ENCODE results near the gene JAK1.

Gene JAK1

DNA sequence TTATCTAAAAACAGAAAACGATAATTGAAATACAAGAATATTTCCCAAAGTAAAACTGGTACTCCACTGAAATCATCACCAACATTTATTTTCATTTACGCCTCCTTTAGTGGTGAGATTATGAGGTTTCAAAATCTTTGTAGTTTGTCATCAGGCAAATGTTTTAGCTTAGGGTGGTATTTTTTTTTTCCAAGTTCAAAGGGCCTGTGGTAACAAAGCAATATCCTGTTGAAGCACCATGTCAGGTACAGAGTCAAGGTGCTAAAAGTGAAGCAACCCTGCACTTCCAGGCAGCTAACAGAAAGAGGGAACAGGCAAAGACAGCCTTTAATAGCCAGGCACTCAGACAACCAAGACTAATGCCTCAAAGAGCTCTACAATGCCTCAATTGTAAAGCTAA is 89.2 kb downstream of the JAK1 start:
- peaks cover 9 to 25% of the 10 kb centered on the region in 2 donors for H3K36me3 ChIP-seq (ENCODE audit: control insufficient read depth in 2 of 2, insufficient read depth in 2 of 2, low read length in 2 of 2)
- H3K9ac ChIP-seq (ENCODE audit: low read length in 2 of 2): no peak overlapping the region
- no peak overlapping the region for H3K27ac ChIP-seq (ENCODE audit: low read length)
- H3K9me3 ChIP-seq (ENCODE audit: control insufficient read depth in 2 of 2, low read length in 2 of 2): no peaks in the 10 kb centered on the region
- H3K27me3 ChIP-seq (ENCODE audit: control insufficient read depth in 1 of 2, insufficient read depth in 2 of 2, low read length in 2 of 2): no peaks in the 10 kb centered on the region
- H3K4me1 ChIP-seq (ENCODE audit: control insufficient read depth, insufficient read depth, low read length): peaks cover 17% of the 10 kb centered on the region
- no peak overlapping the region for H3K4me3 ChIP-seq (ENCODE audit: low read length in 2 of 2)

GRCh38 chr1:64875606-64876005 is 90.7 kb downstream of the JAK1 start:
- Histone ChIP-seq H3K4me3 (ENCODE audit: low read length in 2 of 2) (no peak overlapping the region), H3K4me1 (ENCODE audit: control insufficient read depth, insufficient read depth, low read length) (peaks cover 17% of the 10 kb centered on the region), H3K9ac (ENCODE audit: low read length in 2 of 2) (no peak overlapping the region)

DNA sequence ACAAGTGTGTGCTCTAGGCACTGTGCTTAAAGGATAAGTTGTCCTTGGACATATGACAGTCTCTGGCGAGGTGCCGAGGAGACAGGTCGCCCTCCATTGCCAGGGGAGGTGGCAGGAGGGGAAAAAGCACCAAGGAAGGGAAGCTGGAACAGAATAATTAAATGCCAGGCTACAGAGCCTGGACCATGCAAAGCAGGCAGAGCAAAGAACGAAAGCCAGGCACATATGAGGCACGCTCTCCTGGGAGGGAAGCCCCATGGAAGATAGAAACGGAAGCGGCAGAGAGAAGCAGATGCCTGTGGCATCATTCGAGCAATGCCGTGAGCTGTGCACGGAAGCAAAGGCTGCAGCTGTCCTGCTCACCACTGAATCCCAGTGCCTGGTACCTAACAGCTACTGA is 91.2 kb downstream of the JAK1 start:
- H3K4me1 ChIP-seq (ENCODE audit: control insufficient read depth, insufficient read depth, low read length): peaks cover 17% of the 10 kb centered on the region
- peak overlapping the region in 1 of 2 donors; percentile 5 for H3K9ac ChIP-seq (ENCODE audit: low read length in 2 of 2)
- no peaks in the 10 kb centered on the region for H3K27me3 ChIP-seq (ENCODE audit: control insufficient read depth in 1 of 2, insufficient read depth in 2 of 2, low read length in 2 of 2)
- peak overlapping the region in 1 of 2 donors; percentile 22 for H3K4me3 ChIP-seq (ENCODE audit: low read length in 2 of 2)
- H3K9me3 ChIP-seq (ENCODE audit: control insufficient read depth in 2 of 2, low read length in 2 of 2): no peaks in the 10 kb centered on the region
- H3K27ac ChIP-seq (ENCODE audit: low read length): peak overlapping the region; percentile 66
- peaks cover 14 to 36% of the 10 kb centered on the region in 2 donors for H3K36me3 ChIP-seq (ENCODE audit: control insufficient read depth in 2 of 2, insufficient read depth in 2 of 2, low read length in 2 of 2)

More at GRCh38 chr1:64875606-64876005, 90.7 kb downstream of the JAK1 start:
- Histone ChIP-seq H3K36me3 (ENCODE audit: control insufficient read depth in 2 of 2, insufficient read depth in 2 of 2, low read length in 2 of 2) (peaks cover 13 to 36% of the 10 kb centered on the region in 2 donors), H3K9me3 (ENCODE audit: control insufficient read depth in 2 of 2, low read length in 2 of 2) (no peaks in the 10 kb centered on the region), H3K27me3 (ENCODE audit: control insufficient read depth in 1 of 2, insufficient read depth in 2 of 2, low read length in 2 of 2) (no peaks in the 10 kb centered on the region), H3K27ac (ENCODE audit: low read length) (peak overlapping the region; percentile 66)

DNA sequence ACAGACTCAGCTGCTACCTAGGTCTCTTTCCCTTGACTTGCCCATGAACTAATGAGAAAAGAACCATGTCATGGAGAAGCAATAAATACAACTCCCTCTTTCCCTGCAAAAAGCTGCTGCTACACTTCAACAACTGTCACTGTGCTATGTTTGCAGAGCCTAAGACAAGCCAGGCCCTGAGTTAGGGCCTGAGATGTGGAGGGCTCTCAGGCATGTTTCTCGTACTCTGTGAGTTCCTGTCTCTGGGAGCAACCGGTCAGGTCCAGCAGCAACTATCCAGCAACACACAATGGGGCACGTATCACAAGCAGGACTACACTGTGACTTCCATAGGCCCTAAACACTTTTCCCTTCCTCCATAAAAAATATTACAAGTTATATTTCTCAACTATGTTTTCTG is 91.7 kb downstream of the JAK1 start:
- H3K36me3 ChIP-seq (ENCODE audit: control insufficient read depth in 2 of 2, insufficient read depth in 2 of 2, low read length in 2 of 2): peaks cover 14 to 36% of the 10 kb centered on the region in 2 donors
- no peak overlapping the region for H3K4me3 ChIP-seq (ENCODE audit: low read length in 2 of 2)
- peaks cover 17% of the 10 kb centered on the region for H3K4me1 ChIP-seq (ENCODE audit: control insufficient read depth, insufficient read depth, low read length)
- H3K27ac ChIP-seq (ENCODE audit: low read length): peak overlapping the region; percentile 66
- no peaks in the 10 kb centered on the region for H3K9me3 ChIP-seq (ENCODE audit: control insufficient read depth in 2 of 2, low read length in 2 of 2)
- no peaks in the 10 kb centered on the region for H3K27me3 ChIP-seq (ENCODE audit: control insufficient read depth in 1 of 2, insufficient read depth in 2 of 2, low read length in 2 of 2)
- H3K9ac ChIP-seq (ENCODE audit: low read length in 2 of 2): no peak overlapping the region

GRCh38 chr1:64873576-64873975 is 92.8 kb downstream of the JAK1 start:
- Histone ChIP-seq H3K27me3 (ENCODE audit: control insufficient read depth in 1 of 2, insufficient read depth in 2 of 2, low read length in 2 of 2) (no peaks in the 10 kb centered on the region), H3K9ac (ENCODE audit: low read length in 2 of 2) (no peak overlapping the region), H3K27ac (ENCODE audit: low read length) (no peak overlapping the region), H3K9me3 (ENCODE audit: control insufficient read depth in 2 of 2, low read length in 2 of 2) (no peaks in the 10 kb centered on the region), H3K36me3 (ENCODE audit: control insufficient read depth in 2 of 2, insufficient read depth in 2 of 2, low read length in 2 of 2) (peaks cover 16 to 42% of the 10 kb centered on the region in 2 donors), H3K4me3 (ENCODE audit: low read length in 2 of 2) (no peak overlapping the region), H3K4me1 (ENCODE audit: control insufficient read depth, insufficient read depth, low read length) (peaks cover 17% of the 10 kb centered on the region)

DNA sequence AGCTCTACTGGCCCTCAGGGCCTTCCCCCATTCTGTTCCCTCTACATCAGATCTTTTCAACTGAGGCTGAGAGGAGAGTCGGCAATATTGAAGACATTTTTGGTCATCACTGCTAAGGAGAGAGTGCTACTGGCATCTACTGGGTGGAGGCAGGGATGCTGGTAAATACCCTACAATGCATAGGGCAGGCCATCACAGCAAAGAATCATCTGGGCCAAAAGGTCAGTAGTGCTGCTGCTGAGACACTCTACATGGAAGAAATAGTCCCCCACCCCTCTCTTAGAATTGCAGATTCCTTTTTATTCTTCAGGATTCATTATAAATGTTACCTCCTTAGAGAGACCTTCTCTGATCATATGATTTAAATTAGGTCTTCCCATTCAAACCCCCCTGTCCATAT is 94.3 kb downstream of the JAK1 start:
- peaks cover 17% of the 10 kb centered on the region for H3K4me1 ChIP-seq (ENCODE audit: control insufficient read depth, insufficient read depth, low read length)
- no peaks in the 10 kb centered on the region for H3K9me3 ChIP-seq (ENCODE audit: control insufficient read depth in 2 of 2, low read length in 2 of 2)
- H3K4me3 ChIP-seq (ENCODE audit: low read length in 2 of 2): no peak overlapping the region
- H3K9ac ChIP-seq (ENCODE audit: low read length in 2 of 2): no peak overlapping the region
- H3K27ac ChIP-seq (ENCODE audit: low read length): no peak overlapping the region
- peaks cover 20 to 38% of the 10 kb centered on the region in 2 donors for H3K36me3 ChIP-seq (ENCODE audit: control insufficient read depth in 2 of 2, insufficient read depth in 2 of 2, low read length in 2 of 2)
- no peaks in the 10 kb centered on the region for H3K27me3 ChIP-seq (ENCODE audit: control insufficient read depth in 1 of 2, insufficient read depth in 2 of 2, low read length in 2 of 2)

GRCh38 chr1:64871256-64871655 is 95.1 kb downstream of the JAK1 start:
- Histone ChIP-seq H3K27ac (ENCODE audit: low read length) (no peak overlapping the region), H3K9ac (ENCODE audit: low read length in 2 of 2) (no peak overlapping the region), H3K9me3 (ENCODE audit: control insufficient read depth in 2 of 2, low read length in 2 of 2) (no peaks in the 10 kb centered on the region), H3K4me1 (ENCODE audit: control insufficient read depth, insufficient read depth, low read length) (peaks cover 17% of the 10 kb centered on the region), H3K27me3 (ENCODE audit: control insufficient read depth in 1 of 2, insufficient read depth in 2 of 2, low read length in 2 of 2) (no peaks in the 10 kb centered on the region), H3K36me3 (ENCODE audit: control insufficient read depth in 2 of 2, insufficient read depth in 2 of 2, low read length in 2 of 2) (peaks cover 26 to 43% of the 10 kb centered on the region in 2 donors), H3K4me3 (ENCODE audit: low read length in 2 of 2) (no peak overlapping the region)

- H3K27me3 ChIP-seq (ENCODE audit: control insufficient read depth in 1 of 2, insufficient read depth in 2 of 2, low read length in 2 of 2): no peaks in the 10 kb centered on the region
- no peak overlapping the region for H3K9ac ChIP-seq (ENCODE audit: low read length in 2 of 2)
- no peaks in the 10 kb centered on the region for H3K4me1 ChIP-seq (ENCODE audit: control insufficient read depth, insufficient read depth, low read length)
- H3K4me3 ChIP-seq (ENCODE audit: low read length in 2 of 2): no peak overlapping the region
- no peak overlapping the region for H3K27ac ChIP-seq (ENCODE audit: low read length)
- H3K36me3 ChIP-seq (ENCODE audit: control insufficient read depth in 2 of 2, insufficient read depth in 2 of 2, low read length in 2 of 2): peaks cover 29 to 43% of the 10 kb centered on the region in 2 donors
- H3K9me3 ChIP-seq (ENCODE audit: control insufficient read depth in 2 of 2, low read length in 2 of 2): no peaks in the 10 kb centered on the region
These were observed 99.1 kb downstream of the JAK1 start for GRCh38 chr1:64867266-64867665.

DNA sequence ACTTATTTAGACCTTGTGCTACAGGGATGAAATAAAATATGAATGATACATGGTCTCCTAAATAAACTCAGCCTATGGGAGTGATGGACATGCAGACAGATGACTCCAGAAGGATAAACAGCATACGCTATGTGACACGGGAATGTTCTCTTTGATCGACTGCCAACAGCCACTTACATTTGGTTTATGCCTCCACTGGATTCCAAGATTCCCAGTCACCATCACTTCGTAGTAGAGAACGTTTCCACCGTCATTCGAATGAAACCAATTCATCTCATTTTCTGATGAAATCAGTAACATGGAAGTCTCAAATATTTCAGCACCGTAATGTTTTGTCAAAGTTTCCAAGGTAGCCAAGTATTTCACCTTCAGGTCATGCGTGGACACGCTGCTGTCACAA is 99.7 kb downstream of the JAK1 start:
- Histone ChIP-seq H3K27me3 (ENCODE audit: control insufficient read depth in 1 of 2, insufficient read depth in 2 of 2, low read length in 2 of 2) (no peaks in the 10 kb centered on the region), H3K27ac (ENCODE audit: low read length) (no peak overlapping the region), H3K4me1 (ENCODE audit: control insufficient read depth, insufficient read depth, low read length) (no peaks in the 10 kb centered on the region), H3K9ac (ENCODE audit: low read length in 2 of 2) (no peak overlapping the region), H3K9me3 (ENCODE audit: control insufficient read depth in 2 of 2, low read length in 2 of 2) (no peaks in the 10 kb centered on the region), H3K36me3 (ENCODE audit: control insufficient read depth in 2 of 2, insufficient read depth in 2 of 2, low read length in 2 of 2) (peaks cover 25 to 39% of the 10 kb centered on the region in 2 donors), H3K4me3 (ENCODE audit: low read length in 2 of 2) (no peak overlapping the region)

- Histone ChIP-seq H3K36me3 (ENCODE audit: control insufficient read depth in 2 of 2, insufficient read depth in 2 of 2, low read length in 2 of 2) (peaks cover 17 to 35% of the 10 kb centered on the region in 2 donors), H3K4me3 (ENCODE audit: low read length in 2 of 2) (no peak overlapping the region), H3K27me3 (ENCODE audit: control insufficient read depth in 1 of 2, insufficient read depth in 2 of 2, low read length in 2 of 2) (no peaks in the 10 kb centered on the region), H3K4me1 (ENCODE audit: control insufficient read depth, insufficient read depth, low read length) (no peaks in the 10 kb centered on the region), H3K9me3 (ENCODE audit: control insufficient read depth in 2 of 2, low read length in 2 of 2) (no peaks in the 10 kb centered on the region), H3K27ac (ENCODE audit: low read length) (no peak overlapping the region), H3K9ac (ENCODE audit: low read length in 2 of 2) (no peak overlapping the region)
These were observed 101.1 kb downstream of the JAK1 start for GRCh38 chr1:64865105-64865757.
